Vagina (tissue), 2 donors: Measurements from ENCODE around the gene ARL6IP1.

Experiments
- CTCF ChIP-seq, 3 experiments: fragments of 450-650 bp in 2 of 3; fragments of 200-600 bp in 1 of 3; sonication (generic) in 1 of 3; IDR thresholded peaks; one replicate each; pipeline ENCODE4 v1.5.1; 2017 to 2019; ENCODE audit warnings: antibody characterized with exemption in 3 of 3, mild to moderate bottlenecking in 2 of 3, moderate library complexity in 2 of 3
- POLR2A ChIP-seq, 2 donors: fragments of 450-650 bp; IDR thresholded peaks; one replicate each; pipeline ENCODE4 v1.6.1; 2017; ENCODE audit warnings: antibody characterized with exemption in 2 of 2, mild to moderate bottlenecking in 2 of 2, moderate library complexity in 2 of 2
- POLR2AphosphoS5 ChIP-seq, 2 donors: sonication (generic); formaldehyde crosslinking; IDR thresholded peaks; one replicate each; pipeline ENCODE4 v1.9.0; 2017; ENCODE audit warnings: antibody characterized with exemption in 2 of 2, mild to moderate bottlenecking in 2 of 2, low read depth in 1 of 2; ENCODE audit not compliant: insufficient read depth in 1 of 2

GRCh38 chr16:18842565-18842964, 41.2 kb upstream of the ARL6IP1 start:
- no peak for TF ChIP-seq CTCF (IDR thresholded peaks at IDR 0.05)
- no peak for TF ChIP-seq POLR2A (IDR thresholded peaks at IDR 0.05)
- TF ChIP-seq POLR2AphosphoS5 (IDR thresholded peaks at IDR 0.05; ENCODE audit: insufficient read depth in 1 of 2, low read depth in 1 of 2): no peak
